Islet precursor cell (in vitro differentiated cells): ENCODE results near the gene SLC1A5.
"Not testable (repeated sequence)": the region's sequence is repeated elsewhere in the genome, so short reads cannot be mapped to it uniquely, and the experiment has no call there.

ENCODE experiments used
- DNase-seq: peaks from one replicate; pipeline ENCODE4 v3.0.0-alpha.2; 2018

Gene SLC1A5

DNA sequence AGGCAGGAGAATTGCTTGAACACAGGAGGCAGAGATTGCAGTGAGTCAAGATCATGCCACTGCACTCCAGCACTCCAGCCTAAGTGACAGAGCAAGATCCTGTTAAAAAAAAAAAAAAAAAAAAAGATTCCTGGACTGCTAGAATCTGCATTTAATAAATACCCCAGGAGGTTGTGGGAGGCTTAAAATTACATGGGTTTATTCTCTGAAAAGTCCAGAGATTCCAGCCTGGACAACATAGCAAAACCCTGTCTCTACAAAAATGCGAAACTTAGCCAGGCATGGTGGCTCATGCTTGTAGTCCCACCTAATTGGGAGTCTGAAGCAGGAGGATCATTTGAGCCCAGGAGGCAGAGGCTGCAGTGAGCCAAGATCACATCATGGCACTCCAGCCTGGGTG lies 9.5 kb upstream of the SLC1A5 start:
- DNase-seq, result no peak

DNA sequence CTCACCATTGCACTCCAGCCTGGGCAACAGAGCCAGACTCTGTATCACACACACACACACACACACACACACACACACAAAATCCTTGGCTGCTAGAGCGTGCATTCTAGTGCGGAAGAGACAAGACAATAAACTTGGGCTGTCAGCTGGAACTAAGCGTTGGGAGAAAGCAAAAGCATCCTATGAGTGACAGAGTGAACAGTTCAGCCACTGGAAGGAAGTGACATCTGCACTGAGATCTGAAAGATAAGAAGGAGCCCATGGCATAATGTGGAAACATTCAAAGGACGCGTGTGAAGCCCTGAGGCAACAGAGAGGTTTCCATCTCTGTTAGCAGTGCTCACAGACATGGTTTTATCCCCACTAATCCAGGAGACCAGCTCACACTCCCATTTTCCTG lies 3.5 kb upstream of the SLC1A5 start:
- DNase-seq, result peak; percentile 96

DNA sequence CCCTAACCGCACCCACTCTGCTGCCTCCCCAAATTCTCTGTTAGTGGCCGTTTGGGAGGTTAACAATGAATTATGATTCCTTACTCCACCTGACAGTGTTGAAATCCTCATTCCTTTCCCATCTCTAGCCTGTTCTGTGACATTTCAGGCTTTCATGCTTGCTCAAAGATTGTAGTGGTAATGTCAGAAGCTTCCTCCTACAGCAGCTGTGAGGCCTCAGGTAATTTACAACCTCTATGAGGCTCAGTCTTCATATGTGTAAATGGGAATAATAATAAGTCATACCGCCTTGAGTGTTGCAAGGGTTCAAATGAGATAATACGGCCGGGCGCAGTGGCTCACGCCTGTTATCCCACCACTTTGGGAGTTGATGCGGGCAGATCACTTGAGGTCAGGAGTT lies 977 bp upstream of the SLC1A5 start:
- DNase-seq, result no peak

DNA sequence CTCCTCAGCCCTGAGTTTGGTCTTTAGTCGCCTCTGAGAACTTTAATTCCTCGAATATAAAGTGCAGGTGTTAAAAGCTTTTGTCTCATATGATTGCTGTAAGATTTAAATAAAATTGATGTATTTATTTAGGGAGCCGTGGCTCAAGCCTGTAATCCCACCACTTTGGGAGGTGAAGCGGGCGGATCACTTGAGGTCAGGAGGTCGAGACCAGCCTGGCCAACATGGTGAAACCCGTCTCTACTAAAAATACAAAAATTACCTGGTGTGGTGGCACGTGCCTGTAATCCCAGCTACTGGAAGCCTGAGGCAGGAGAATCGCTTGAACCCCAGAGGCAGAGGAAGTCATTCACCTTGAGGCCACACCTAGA lies 559 bp upstream of the SLC1A5 start:
- DNase-seq, result no peak

DNA sequence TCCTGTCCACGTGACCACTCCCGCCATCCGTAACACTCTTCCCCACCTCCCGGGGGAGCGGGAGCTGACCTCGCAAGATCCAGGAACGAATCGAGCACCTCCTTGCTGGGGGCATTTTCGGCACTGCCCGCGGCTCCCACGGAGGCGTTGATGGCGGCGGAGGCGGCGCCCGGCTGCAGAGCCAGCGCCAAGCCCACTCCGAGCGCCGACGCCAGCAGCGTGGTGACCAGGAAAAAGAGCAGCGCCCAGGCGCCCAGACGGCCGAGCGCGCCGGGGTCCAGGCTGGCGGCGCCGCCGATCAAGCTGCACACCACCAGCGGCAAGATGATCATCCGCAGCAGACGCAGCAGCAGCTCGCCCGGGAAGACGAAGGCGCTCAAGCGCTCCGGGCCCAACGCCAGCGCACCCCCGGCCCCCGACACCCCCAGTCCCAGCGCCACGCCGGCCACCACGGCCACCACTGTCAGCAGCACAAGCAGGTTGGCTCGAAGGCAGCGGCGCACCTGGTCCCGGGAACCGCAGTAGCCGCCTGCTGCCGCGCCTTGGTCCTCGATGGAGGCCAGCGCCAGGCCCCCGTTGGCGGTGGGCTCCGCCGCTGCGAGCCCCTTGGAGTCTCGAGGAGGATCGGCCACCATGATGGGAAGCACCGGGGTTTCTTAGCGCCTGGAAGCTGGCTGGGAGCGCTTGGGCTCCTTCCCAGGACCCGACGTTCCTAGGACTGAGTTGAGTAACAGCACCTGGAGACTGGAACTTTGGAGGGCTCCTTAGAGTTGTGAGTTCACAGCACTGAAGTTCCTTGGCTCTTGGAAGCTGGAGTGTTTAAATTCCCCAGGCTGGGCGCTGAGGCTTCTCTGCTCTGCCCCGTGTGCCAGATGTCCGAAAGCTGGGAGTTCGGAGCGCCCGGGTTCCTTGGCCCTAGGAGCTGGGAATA lies 798 bp downstream of the SLC1A5 start:
- peak; percentile 77 for DNase-seq

DNA sequence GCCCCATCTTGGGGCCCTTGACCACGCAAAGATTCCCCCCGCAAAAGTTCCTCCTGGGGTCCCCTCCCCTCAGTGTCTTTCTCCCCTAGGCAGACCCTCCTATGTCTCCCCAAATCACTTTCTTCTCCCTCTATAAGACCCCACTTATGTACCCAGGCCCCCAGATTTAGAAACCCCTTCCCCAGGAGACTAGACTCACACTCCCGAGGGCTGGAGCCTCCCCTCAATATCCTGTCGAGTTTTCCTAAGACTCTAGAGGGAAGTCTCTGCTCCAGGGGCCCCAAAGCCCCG lies 1.4 kb downstream of the SLC1A5 start:
- no peak for DNase-seq

DNA sequence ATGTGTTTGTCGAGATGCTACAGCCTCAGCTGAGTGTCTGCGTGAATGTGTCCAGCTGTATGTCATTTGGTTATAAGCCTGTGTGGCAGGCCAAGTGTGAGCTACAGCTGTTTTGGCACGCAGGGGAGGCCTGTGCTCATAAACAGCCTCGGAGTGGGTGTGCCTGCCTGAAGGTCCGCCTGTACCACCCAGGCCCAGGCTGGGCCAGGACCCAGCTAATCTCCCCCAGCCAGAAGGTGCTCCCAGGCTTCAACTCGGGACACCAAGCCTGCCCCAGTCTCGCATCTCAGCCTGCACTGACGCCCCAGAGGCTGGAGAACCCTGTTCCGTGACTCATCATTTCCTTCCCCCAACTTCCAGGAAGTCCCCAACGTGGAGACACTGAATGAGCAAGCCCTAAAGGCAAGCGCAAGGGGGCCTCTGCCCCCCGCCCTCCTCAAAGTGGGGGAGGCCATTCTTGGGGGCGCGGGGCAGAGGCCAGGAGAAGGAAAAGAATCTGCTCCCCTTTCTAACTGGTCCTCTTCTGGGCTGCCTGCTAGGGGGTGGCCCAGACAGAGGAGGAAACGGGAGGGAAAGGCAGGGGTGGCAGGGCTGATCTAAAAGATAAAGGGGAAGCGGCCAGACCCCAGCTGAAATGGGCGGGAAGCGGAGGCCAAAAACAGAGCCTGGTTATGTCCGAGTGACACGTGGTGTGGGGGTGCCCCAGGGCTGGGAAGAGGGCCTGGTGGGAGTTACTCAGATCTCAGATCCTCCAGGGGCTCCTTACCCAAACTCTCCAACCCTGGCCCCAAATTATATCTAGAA lies 2.0 kb downstream of the SLC1A5 start:
- DNase-seq, result peak; percentile 84

DNA sequence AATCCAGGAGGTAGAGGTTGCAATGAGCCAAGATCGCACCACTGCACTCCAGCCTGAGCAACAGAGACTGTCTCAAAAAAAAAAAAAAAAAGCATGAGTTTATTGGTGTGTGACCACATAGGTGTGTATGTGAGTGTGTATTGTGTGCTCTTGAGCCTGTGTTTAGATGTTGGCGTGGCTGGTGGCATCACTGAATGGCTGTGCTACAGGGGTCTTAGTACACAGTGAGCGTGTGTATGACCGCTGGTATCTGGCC lies 2.5 kb downstream of the SLC1A5 start:
- no peak for DNase-seq

DNA sequence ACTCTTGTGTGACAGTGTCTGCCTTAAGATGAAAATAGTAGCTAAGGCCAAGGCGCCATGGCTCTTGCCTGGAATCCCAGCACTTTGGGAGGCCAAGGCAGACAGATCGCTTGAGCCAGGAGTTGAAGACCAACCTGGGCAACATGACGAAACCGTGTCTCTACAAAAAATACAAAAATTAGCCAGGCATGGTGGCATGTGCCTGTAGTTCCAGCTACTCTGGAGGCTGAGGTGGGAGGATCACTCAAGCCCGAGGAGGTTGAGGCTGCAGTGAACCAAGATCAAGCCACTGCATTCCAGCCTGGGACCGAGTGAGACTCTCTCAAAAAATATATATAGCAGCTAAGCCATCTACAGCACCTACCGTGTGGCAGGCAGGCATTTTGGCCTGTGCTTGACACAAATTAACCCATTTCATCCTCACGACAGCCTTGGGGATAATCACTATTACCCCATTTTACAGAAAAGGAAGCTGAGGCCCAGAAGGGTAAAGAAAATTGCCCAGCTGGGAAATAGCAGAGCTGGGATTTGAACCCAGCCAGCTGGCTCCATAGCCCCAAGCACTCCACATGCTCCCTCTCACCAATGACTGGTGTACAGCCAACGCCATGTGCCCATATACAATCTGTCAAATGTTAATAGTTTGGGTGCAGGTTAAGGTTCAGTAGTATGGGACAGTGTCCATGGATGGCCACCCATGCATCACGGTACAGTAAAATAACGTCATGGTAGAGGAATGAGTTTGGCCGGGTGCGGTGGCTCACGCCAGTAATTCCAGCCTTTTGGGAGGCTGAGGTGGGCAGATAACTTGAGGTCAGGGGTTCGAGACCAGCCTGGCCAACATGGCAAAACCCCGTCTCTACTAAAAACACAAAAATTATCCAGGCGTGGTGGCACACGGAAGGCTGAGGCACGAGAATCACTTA lies 3.1 kb downstream of the SLC1A5 start:
- DNase-seq, result no peak

DNA sequence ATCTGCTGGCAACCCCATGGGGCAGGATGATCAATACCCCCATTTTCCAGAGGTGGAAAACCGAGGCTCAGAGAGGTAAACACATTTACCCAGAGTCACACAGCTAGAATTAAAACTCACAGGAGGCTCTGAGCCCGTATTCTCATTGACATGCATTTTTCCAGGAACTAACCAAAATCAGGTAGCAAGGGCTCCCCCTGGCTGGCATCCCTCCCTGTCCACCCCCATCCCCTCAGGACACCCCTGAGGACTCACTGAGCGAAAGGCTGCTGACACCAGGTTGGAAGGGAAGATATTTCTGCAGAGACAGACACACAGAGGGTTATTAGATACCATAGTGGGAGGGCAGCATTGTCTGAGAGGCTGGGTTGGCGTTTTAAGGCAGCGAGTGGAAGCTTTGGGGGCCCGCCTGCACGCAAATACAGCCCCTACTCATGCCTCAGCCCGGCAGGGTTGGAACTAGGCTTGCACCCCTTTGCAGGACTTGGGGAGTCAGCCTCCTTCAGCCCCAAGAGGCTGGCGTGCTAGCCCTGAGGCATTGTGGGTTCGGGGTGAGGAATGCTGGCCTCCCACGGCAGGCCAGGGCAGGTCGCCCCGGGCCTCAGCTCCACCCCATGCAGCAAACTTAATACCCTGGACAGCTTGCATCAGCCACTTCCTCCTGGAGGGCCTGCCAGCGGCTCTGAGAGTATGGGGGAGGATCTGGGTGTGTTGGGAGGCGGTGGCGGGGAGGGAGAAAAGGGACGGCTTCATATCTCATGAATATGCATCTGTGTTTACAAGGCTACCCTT lies 3.9 kb downstream of the SLC1A5 start:
- DNase-seq, result peak; percentile 97

DNA sequence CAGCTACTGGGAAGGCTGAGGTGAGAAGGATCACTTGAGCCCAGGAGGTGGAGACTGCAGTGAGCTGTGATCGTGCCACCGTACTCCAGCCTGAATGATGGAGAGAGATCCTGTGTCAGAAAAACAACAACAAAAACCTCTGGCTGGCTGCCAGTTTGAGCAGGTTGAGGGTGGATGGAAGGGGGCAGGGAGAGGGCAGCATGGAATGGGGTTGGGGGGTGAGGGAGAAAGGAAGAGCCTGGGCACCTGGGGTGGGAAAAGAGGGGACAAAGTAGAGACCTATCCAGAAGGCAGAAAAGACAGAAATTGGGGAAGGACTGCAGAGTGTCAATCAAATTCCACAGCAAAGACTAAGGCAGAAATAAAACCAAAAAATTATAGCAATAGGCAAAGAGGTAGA lies 4.7 kb downstream of the SLC1A5 start:
- no peak for DNase-seq

DNA sequence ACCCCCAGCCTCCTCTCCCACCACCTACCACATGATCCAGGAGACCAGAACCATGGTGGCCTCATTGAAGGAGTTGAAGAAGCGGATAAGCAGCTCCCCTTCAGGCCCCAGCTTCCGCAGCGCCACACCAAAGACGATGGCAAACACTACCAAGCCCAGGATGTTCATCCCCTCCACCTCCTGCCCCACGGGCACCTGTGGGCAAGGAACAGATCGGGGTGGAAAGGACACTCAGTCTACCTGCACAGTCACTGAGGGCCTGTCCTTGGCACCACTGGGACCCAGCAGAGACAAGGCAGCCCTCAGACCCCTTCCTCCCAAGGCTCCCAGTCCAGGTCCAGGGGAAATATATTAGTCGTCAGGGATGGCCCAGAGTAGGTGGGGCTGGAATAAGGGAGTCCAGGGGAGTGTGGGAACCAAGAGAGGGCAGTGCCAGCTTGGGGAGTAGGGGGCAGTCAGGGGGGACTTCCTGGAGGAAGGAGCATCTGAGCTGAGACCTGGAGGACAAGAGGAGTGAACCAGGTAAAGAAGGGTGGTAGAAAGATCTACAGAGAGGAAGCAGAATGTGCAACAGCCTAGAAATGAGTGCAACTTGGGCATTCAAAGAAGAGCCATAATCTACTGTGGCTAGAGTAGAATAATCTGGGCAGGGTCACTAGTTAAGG lies 5.9 kb downstream of the SLC1A5 start:
- no peak for DNase-seq

DNA sequence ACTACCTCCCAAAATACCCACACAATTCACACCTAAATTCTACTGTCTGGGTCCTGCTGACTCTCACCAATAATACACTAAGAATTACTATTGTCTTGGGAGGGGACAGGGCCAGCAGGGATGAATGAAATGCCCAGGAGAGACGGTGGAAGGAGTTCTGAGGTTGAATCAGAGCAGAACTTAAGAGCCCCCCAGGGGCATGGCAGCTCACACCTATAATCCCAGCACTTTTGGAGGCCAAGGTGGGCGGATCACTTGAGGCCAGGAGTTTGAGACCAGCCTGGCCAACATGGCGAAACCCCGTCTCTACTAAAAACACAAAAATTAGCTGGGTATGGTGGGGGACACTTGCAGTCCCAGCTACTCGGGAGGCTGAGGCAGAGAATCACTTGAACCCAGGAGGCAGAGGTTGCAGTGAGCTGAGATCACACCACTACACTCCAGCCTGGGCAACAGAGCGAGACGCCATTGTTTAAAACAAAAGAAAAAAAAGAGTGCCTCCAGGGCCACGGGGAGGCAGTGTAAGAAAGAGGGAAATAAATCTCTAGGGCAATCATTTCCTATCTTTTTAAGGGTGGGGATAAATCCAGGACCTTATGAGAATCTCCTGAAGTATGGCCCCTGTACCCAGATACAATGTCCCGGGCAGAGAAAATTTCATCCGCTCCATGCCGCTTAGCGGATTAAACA lies 10.3 kb downstream of the SLC1A5 start:
- DNase-seq, result not testable (repeated sequence)

DNA sequence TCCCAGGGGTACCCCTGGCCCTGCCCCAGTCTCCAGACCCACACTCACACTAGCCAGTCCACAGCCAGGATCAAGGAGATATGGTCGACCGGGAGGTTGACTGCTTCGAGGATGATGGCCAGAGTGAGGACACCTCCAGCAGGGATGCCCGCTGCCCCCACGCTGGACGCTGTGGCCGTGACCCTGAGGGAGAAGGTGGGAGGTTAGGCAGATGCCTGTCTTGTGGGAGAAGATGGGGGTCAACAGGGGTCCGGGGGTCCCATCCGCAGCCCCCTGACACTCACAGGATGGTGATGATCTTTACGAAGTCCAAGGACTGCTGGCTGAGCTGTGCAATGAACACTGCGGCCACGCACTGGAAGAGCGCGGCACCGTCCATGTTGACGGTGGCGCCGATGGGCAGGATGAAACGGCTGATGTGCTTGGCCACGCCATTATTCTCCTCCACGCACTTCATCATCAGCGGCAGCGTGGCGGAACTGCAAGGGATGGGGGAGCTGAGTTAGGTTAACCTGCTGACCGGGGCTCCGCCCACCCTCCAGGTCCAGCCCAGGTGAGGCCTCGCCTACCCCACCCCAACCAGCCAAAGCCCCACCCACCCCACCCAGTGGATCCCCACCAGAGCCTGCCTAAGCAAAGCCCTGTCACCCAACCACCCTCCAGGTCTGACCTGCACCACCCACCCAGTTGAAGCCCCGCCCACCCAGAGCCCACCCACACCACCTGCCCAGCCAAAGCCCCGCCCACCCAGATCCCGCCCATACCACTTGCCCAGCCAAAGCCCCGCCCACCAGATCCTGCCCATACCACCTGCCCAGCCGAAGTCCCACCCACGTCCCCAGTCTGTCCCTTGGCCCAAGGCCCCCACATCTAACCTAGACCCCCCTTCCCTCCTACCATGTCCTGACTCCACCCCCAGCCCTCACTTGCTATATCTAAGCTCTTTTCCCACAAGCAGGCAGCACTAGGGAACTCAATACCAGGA lies 11.2 kb downstream of the SLC1A5 start:
- DNase-seq, result peak; percentile 73

DNA sequence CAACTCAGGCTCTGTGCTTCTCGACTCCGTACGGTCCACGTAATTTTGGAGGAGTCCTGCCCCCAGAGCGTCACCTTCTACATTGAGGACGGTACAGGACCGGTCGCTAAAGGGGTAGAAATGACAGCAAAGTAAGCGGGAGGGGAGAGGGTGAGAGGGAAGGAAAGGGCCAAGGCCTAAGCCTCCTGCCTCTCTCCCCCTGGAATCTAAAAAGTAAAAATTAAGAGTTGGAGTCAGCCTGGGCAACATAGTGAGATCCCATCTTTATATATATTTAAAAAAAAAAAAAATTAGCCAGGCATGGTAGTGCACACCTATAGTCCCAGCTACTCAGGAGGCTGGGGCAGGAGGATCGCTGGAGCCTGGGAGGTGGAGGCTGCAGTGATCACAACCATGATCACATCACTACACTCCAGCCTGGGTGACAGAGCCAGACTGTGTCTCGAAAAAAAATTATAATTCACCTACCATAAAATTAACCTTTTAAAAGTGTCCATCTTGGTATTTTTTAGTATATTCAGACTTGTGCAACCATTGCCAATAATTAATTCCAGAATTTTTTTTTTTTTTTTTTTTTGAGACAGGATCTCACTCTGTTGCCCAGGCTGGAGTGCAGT lies 12.6 kb downstream of the SLC1A5 start:
- no peak for DNase-seq

DNA sequence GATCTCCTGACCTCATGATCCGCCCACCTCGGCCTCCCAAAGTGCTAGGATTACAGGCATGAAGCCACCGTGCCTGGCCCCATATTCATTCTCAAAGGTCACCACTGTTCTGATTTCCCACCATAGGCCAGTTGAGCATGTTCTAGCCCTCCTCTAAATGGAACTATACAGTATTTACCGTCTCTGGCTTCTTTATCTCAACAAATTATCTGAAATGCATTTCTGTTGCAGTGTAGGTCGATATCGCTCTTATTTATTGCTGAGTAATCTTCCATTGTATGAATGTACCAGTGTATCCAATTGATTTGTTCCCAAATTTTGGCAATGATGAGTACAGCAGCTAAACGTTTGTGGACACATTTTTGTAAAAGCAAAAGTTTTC lies 15.4 kb downstream of the SLC1A5 start:
- no peak for DNase-seq

DNA sequence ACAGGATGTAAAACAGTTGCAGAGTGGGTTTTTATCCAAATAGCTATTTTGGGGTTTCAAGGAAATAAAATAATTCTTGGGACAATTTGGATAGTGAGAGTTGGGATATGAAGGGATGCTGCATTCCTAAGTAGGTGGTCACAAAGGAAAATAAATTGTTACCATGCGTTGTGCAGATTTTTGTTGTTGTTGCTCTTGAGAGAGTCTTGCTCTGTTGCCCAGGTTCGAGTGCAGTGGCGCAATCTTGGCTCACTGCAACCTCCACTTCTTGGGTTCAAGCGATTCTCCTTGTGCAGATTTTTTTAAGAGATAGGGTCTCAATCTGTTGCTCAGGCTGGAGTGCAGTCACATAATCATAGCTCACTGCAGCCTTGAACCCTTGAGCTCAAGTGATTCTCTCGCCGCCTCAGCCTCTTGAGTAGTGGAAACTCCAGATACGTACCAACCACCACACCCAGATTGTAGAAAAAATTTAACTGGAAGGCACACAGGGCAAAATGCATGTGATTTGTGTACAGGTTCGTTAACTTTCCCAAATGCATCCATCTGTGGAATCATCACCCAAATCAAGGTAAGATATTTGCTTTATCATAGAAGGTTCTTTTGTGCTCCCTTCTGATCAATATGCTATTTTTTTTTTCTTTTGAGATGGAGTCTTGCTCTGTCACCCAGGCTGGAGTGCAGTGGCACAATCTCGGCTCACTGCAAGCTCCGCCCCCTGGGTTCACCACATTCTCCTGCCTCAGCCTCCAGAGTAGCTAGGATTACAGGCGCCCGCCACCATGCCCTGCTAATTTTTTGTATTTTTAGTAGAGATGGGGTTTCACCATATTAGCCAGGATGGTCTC lies 16.0 kb downstream of the SLC1A5 start:
- no peak for DNase-seq

DNA sequence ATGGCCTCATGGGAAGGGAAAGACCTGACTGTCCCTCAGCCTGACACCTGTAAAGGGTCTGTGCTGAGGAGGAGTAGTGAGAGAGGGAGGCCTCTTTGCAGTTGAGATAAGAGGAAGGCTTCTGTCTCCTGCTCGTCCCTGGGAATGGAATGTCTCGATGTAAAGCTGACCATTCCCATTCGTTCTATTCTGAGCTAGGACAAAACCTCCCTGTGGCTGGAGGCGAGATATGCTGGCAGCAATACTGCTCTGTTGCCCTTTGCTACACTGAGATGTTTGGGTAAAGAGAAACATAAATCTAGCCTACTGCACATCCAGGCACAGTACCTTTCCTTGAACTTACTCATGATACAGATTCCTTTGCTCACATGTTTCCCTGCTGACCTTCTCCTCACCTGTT lies 19.6 kb downstream of the SLC1A5 start:
- peak; percentile 67 for DNase-seq
